DND-41 (cell line): ENCODE results near the gene CFAP43.
A peak's percentile ranks its signal among the peaks of the same experiment; 100 is the strongest.

ENCODE experiments used
- ATAC-seq: fragments of 200-7000 bp; cut with Tn5 transposase; 3 replicates; pipeline ENCODE4 v1.9.1; 2021; ENCODE audit warnings: low read depth; ENCODE audit not compliant: insufficient read depth
- DNase-seq: peaks from one replicate; pipeline ENCODE4 v3.0.0-alpha.2; 2020
- H2AFZ ChIP-seq: 2 replicates; pipeline ENCODE4 v1.6.0; 2012; ENCODE audit warnings: low read depth, low read length
- H3K27ac ChIP-seq: 2 replicates; pipeline ENCODE4 v1.5.1; 2012; ENCODE audit warnings: low read length, inconsistent platforms
- H3K27me3 ChIP-seq: fragments of 200-600 bp; sonication (generic); 2 replicates; pipeline ENCODE4 v1.6.0; 2012; ENCODE audit warnings: low read length, mild to moderate bottlenecking, inconsistent platforms; ENCODE audit not compliant: insufficient read depth, poor library complexity
- H3K36me3 ChIP-seq: 2 replicates; pipeline ENCODE4 v1.5.1; 2012; ENCODE audit warnings: low read length, inconsistent platforms; ENCODE audit not compliant: insufficient read depth
- H3K4me1 ChIP-seq: 2 replicates; pipeline ENCODE4 v1.5.1; 2012; ENCODE audit warnings: mild to moderate bottlenecking, low read length; ENCODE audit not compliant: insufficient read depth
- H3K4me2 ChIP-seq: 2 replicates; pipeline ENCODE4 v1.6.0; 2012; ENCODE audit warnings: mild to moderate bottlenecking, moderate library complexity, low read length, inconsistent platforms; ENCODE audit not compliant: insufficient read depth
- H3K4me3 ChIP-seq, 2 experiments: fragments of 200-600 bp in 1 of 2; shearing (Covaris generic) in 1 of 2; 2 replicates each; pipeline ENCODE4 v1.5.1; 2012 to 2016; ENCODE audit warnings: inconsistent platforms in 2 of 2, low read length in 2 of 2, mild to moderate bottlenecking in 2 of 2, low read depth in 1 of 2, moderate library complexity in 1 of 2
- H3K79me2 ChIP-seq: 2 replicates; pipeline ENCODE4 v1.6.0; 2012; ENCODE audit warnings: low read length, inconsistent platforms; ENCODE audit not compliant: insufficient read depth
- H3K9ac ChIP-seq: 2 replicates; pipeline ENCODE4 v1.6.0; 2012; ENCODE audit warnings: low read depth, mild to moderate bottlenecking, inconsistent platforms, low read length, moderate library complexity
- H3K9me3 ChIP-seq: 2 replicates; pipeline ENCODE4 v1.5.1; 2012; ENCODE audit warnings: low read length, moderate library complexity, mild to moderate bottlenecking, inconsistent platforms; ENCODE audit not compliant: insufficient read depth, severe bottlenecking
- H4K20me1 ChIP-seq: 2 replicates; pipeline ENCODE4 v1.6.0; 2012; ENCODE audit warnings: low read length; ENCODE audit not compliant: insufficient read depth
- EZH2 ChIP-seq: IDR thresholded peaks from 3 replicates; pipeline ENCODE4 v1.6.1; 2012; ENCODE audit warnings: borderline replicate concordance, low read depth, mild to moderate bottlenecking, moderate library complexity, low read length, inconsistent platforms; ENCODE audit not compliant: severe bottlenecking
- TF ChIP-seq, protein P1 (sequence below): IDR thresholded peaks from 2 replicates; pipeline ENCODE4 v1.5.1; 2012; ENCODE audit warnings: borderline replicate concordance, low read length, moderate library complexity, mild to moderate bottlenecking; ENCODE audit not compliant: poor library complexity, severe bottlenecking; ENCODE audit errors: extremely low read depth

Gene CFAP43

DNA sequence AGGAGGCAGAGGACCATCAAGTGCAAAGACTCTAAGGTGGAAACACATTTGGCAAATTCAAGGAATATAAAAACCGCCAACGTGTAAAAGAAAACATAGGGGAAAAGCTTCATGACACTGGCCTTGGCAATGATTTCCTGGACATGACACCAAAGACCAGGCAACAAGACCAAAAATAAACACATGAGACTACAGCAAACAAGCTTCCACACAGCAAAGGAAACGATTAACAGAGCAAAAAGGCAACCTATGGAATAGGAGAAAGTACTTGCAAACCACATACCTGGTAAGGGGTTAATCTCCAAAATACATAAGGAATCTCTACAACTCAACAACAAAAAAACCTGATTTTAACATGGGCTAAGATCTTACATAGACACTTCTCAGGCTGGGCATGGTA is 26.0 kb upstream of the CFAP43 start:
- Histone ChIP-seq H3K9ac (no peak overlapping the region), H3K27ac (no peak overlapping the region), H3K4me1 (peaks cover 51% of the 10 kb centered on the region), H3K4me2 (peak overlapping the region; percentile 3; the same call in 1 of the 2 replicates), H4K20me1 (peaks cover 15% of the 10 kb centered on the region; the same call in 1 of the 2 replicates), H3K4me3 (no peak overlapping the region), H3K79me2 (peaks cover 82% of the 10 kb centered on the region), H3K9me3 (no peaks in the 10 kb centered on the region), H3K27me3 (no peaks in the 10 kb centered on the region), H3K36me3 (peaks cover 63% of the 10 kb centered on the region), H2AFZ (no peak overlapping the region)
- TF ChIP-seq EZH2, result no peak
- TF ChIP-seq, protein P1, sequence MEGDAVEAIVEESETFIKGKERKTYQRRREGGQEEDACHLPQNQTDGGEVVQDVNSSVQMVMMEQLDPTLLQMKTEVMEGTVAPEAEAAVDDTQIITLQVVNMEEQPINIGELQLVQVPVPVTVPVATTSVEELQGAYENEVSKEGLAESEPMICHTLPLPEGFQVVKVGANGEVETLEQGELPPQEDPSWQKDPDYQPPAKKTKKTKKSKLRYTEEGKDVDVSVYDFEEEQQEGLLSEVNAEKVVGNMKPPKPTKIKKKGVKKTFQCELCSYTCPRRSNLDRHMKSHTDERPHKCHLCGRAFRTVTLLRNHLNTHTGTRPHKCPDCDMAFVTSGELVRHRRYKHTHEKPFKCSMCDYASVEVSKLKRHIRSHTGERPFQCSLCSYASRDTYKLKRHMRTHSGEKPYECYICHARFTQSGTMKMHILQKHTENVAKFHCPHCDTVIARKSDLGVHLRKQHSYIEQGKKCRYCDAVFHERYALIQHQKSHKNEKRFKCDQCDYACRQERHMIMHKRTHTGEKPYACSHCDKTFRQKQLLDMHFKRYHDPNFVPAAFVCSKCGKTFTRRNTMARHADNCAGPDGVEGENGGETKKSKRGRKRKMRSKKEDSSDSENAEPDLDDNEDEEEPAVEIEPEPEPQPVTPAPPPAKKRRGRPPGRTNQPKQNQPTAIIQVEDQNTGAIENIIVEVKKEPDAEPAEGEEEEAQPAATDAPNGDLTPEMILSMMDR, result no peak
- ATAC-seq, result no peak
- no peak for DNase-seq

DNA sequence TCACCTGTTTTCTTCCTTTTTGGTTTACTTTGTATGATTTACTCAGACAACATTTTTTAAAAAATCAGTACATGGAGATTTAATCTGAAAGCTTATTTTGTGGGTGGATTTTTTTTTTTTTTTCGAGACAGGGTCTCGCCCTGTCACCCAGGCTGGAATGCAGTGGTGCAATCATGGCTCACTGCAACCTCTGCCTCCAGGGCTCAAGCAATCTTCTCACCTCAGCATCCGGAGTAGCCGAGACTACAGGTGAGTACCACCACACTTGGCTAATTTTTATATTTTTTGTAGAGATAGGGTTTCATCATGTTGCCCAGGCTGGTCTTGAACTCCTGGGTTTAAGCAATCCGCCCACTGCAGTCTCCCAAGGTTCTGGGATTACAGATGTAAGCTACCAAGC is 25.1 kb upstream of the CFAP43 start:
- no peak overlapping the region; the same call in 1 of the 2 replicates for H3K27ac ChIP-seq
- no peak for TF ChIP-seq EZH2
- TF ChIP-seq, protein P1, result no peak
- DNase-seq, result no peak
- H4K20me1 ChIP-seq, result peaks cover 15% of the 10 kb centered on the region; the same call in 1 of the 2 replicates
- H3K36me3 ChIP-seq, result peaks cover 54% of the 10 kb centered on the region
- H3K9me3 ChIP-seq, result no peaks in the 10 kb centered on the region
- no peak overlapping the region for H2AFZ ChIP-seq
- H3K9ac ChIP-seq, result peak overlapping the region; percentile 88; the same call in 1 of the 2 replicates
- peaks cover 73% of the 10 kb centered on the region for H3K79me2 ChIP-seq
- peak overlapping the region; percentile 88 for H3K4me2 ChIP-seq
- no peaks in the 10 kb centered on the region for H3K27me3 ChIP-seq
- peaks cover 51% of the 10 kb centered on the region for H3K4me1 ChIP-seq
- peak overlapping the region in 1 of 2 experiments; percentile 62; a peak in 1 of 4 replicates for H3K4me3 ChIP-seq
- no peak for ATAC-seq

DNA sequence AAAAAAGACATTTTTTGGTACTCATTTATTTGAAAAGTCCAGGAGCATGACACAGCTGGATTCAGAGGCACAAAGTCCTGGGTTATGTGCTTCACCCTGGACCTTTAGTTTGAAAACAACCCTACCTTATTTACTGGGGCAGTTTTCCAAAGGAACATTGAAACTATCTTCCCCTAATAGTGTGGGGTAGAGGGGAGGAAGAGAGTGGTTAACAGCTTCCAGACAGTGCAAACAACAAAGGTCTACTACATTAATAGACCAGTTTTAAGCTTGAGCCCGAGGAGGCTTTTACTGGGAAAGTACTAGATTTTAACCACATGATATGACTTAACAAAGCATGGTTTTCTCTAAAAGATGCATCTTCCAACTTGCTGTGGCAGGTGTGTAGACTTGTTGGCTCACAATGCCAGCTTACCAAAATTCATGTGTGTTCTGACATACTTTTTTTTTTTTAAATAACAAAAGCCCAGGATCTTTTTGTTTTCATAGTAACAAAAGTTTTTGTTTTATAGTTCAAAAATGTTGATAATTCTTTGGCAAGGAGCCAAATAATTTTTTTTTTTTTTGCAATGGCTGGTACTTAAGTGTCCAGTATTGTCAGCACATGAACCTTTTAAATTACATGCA is 24.3 kb upstream of the CFAP43 start:
- H3K4me1 ChIP-seq, result peaks cover 51% of the 10 kb centered on the region
- H2AFZ ChIP-seq, result no peak overlapping the region
- peaks cover 46% of the 10 kb centered on the region for H3K36me3 ChIP-seq
- peak overlapping the region; percentile 78 for H3K27ac ChIP-seq
- peak; percentile 55 for ATAC-seq
- H3K9ac ChIP-seq, result peak overlapping the region; percentile 88
- peak; percentile 32 for DNase-seq
- H3K9me3 ChIP-seq, result no peaks in the 10 kb centered on the region
- TF ChIP-seq EZH2, result no peak
- TF ChIP-seq, protein P1, result no peak
- H3K4me2 ChIP-seq, result peak overlapping the region; percentile 88
- H3K4me3 ChIP-seq, result peak overlapping the region; percentile 62 to 74; a peak in 3 of 4 replicates
- peaks cover 72% of the 10 kb centered on the region for H3K79me2 ChIP-seq
- no peaks in the 10 kb centered on the region for H3K27me3 ChIP-seq
- peaks cover 15% of the 10 kb centered on the region; the same call in 1 of the 2 replicates for H4K20me1 ChIP-seq
